DLD1 (cell line): ENCODE results near the gene TP63.

Experiments used
- in situ Hi-C: cut with HindIII; loops from 2 replicates; pipeline ENCODE4 v1.10.0; 2017; ENCODE audit warnings: low sequenced_read_pairs

TP63 gene

DNA sequence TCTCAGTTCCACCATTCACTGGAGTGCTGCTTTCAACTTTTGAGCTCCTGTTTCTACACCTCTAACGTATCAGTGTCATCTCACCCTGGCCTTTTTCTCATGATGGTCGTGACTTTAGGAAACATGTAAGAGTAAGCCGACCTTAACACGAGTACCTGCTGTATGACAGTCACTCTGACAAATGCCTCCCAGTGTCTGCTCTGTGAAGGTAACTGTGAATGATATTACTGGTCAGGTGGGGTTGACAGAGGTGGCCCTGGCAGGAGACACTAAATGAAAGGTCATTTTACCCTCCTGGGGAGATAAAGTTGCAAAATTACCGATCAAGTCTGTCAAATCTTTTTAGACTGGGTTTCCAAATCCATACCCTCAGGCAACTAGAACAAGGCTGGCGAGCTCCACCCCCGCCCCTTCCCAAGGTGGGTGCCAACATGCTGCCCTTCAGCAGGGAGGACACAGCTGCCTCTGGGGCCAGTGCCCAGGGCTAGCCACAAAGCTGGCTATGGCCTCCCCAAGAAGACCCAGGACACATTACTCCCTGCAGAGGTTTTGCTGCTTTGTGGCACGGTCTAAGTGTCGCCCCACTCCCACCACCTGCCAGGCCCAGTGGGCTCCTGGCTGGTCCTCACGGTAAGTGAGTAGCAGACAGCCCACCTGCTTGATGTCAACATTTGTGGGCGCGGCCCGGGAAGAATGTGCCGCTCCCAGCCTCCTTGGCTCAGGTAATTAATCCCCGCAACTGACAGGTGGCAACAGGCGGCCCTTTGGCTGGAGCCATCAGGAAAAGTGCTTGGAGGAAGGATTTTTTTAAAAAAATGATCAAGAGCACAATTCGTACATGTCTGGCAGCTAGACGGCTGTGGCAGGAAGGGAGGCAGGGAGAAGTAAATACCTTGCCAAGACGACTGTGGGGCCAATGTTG is 211.8 kb downstream of the TP63 start:
- in situ Hi-C loops: no loop called here

- in situ Hi-C loops: no loop called here
Measured at GRCh38 chr3:189845069-189845468, 213.9 kb downstream of the TP63 start.

DNA sequence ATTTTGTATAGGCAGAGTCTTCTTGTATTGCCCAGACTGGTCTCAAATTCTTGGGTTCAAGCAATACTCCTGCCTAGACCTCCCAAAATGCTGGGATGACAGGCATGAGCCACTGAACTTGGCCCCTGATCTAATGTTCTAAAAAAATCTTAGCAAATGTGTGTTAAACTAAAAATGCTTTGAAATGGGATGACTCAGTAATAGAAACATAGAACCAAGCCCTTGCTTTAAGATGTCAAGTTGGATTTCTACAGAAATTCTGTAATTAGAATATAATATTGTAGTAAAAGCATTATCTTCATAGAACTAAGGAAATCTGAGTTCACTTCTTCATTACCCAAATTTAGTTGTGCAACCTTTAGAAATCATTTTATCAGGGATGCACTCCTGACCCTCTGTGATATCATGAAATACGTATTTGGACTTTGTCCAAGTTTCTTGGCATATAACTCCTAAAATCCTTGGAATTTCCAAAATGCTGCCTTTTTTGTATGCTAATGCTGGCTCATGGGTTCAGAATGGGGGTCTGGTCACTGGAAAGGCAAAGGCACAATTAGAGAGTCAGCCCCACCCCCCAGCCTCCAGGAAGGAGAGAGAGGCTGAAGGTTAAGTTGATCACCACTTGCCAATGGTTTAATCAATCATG is 217.3 kb downstream of the TP63 start:
- in situ Hi-C loops: no loop called here

DNA sequence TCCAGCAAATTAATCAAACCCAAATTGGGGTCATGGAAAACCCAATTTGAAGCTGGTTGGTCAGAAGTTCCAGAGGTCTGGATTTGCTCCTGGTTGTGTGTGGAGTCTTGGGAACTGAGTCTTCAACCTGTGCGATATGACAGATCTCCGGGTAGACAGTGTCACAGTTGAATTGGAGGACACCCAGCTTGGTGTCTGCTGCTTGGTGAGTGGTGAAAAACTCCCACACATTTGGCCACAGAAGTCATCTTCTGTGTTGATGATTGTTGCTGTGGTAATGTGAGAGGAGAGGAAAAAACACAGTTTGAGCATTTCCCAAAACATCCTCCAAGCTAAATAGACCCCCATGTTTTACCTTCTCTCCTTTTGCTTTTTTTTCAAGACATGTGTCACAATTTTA is 218.1 kb downstream of the TP63 start:
- in situ Hi-C loops: no loop called here

DNA sequence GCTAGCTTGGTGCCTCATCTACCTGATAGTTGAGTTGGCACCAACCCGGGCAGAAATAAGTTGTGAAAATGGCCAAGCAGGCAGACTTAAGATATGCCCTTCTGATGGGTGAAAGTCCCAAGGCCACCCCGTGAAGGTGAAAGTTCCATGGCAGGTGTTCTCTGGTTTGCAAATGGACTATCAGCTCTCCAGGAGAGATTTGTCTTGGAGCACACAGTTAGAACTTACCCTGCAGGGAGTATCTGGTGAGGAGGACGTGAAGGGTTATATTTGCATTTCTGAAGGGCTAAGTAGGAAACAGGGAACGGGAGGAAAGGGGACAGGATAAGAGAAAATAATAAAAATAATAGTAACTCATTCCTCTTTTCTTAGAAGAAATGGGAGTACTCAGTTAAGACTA is 220.5 kb downstream of the TP63 start:
- in situ Hi-C loops: no loop called here

GRCh38 chr3:189853906-189854305 is 222.7 kb downstream of the TP63 start:
- in situ Hi-C loops: no loop called here

- in situ Hi-C loops: no loop called here
Measured at GRCh38 chr3:189860296-189860695, 229.1 kb downstream of the TP63 start.

DNA sequence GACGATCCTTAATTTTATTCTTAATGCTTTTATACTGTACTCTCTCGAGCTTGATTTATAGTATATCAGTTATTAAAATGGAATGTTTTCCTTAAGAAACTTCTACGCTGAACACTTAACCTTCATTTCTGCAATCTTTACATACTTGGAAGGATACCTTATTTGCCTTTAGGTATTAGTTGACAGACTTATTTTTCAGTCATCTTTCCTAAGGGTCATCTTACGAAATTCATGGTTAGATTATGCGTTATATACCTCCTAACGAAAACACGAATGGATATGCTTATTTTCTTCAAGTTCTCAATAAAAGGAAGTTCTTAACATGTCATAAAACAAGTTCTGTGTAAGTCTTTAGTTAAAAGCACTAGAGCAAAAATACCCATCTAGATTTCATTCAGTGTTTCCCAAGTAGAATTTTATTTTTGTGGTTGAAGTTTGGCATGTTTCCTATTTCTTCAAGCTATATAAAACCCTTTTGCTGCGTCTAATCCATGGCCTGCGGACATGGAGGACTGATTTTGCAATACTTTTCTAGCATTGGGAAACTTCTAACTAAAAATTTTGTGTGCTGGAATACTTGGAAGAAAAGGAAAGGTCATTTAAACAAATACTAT is 231.3 kb downstream of the TP63 start:
- in situ Hi-C loops: no loop called here

- in situ Hi-C loops: no loop called here
Measured at GRCh38 chr3:189863031-189863430, 231.8 kb downstream of the TP63 start.

DNA sequence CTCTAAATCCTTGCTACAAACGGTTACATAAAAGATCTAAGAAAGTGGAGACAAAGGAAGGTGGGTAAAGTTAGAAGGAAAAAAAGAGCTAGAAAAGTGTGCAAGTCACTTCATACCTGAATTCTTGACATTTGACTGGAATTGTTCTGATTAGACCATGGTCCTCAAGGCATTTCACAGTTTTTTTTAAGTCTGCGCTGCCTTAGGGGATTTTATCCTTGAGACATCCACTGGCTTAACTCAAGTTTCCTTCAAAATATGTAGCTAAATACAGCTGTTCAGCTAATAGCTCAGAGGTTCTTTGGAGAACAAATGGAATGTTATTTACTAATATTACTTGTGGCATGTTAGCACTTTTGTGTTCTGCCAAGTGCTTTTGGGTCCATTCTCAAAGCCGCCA is 236.9 kb downstream of the TP63 start:
- in situ Hi-C loops: no loop called here

- in situ Hi-C loops: no loop called here
Measured at GRCh38 chr3:189869165-189869564, 238.0 kb downstream of the TP63 start.

DNA sequence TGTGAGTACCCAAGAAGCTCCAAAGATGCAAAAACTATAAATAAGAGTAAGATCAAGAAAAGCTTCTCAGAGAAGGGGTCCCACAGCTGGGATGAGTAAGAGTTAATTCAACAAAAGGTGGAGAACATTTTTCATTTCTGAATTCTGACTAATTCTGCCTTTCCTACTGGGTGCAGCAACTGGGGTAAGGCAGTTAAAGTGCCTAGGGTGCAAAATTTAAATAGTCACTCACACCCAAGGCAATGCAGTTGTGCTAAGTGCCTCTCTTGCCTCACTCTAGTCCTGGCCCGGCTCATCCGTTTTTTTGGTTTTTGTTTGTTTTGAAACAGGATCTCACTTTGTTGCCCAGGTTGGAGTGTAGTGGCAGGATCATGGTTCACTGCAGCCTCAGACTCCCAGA is 240.2 kb downstream of the TP63 start:
- in situ Hi-C loops: no loop called here

DNA sequence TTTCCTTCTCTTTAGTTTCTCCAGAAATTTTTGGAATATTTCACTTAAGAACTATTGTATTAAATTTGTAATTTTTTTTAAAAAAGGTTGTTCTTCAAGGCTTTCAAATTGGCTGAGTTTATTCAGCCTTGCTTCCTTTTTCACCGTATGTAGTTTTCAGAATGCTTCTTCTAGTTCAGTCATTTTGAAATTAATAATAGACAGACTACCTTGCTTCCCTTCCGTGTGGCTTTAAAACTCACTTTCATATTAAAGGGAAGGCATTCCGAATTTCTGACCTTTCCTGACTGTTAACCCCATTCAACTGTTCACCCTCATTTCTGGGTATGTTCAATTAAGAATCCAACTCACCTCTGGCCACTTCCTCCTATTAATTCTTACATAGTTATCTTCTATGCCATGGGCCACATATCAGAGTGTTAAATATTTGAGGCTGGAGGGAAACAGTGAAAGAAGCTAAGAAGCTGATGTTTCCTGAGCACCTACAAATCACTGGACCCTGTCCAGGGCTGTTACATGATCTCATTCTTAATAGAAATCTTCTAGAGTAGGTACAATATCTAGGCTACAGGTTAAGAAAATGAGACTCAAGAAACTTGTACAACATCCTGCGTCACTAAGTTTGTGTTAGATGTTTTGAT is 252.0 kb downstream of the TP63 start:
- in situ Hi-C loops: no loop called here

DNA sequence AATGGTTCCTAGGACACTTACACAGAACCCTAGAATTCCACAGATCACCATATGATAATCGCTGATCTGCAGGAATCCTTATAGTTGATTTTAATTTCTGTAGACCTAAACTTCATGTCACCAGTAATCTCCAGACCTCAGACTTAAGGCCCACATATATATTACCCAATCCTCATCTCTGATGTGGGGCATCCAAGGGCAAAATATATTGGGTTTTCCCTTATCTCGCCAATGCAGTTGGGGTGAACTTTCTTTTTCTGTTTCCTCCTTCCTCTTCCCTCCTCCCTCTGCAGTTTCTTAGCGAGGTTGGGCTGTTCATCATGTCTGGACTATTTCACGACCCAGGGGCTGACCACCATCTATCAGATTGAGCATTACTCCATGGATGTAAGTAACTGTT is 259.3 kb downstream of the TP63 start:
- in situ Hi-C loops: no loop called here

DNA sequence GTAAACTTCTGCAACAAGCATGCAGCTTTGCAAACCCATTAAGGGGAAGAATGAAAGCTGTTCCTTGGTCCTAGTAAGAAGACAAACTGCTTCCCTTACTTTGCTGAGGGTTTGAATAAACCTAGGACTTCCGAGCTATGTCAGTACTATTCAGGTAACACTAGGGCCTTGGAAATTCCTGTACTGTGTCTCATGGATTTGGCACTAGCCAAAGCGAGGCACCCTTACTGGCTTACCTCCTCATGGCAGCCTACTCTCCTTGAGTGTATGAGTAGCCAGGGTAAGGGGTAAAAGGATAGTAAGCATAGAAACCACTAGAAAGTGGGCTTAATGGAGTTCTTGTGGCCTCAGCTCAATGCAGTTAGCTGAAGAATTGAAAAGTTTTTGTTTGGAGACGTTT is 265.3 kb downstream of the TP63 start:
- in situ Hi-C loops: no loop called here

- in situ Hi-C loops: no loop called here
Measured at GRCh38 chr3:189897406-189897805, 266.2 kb downstream of the TP63 start.

DNA sequence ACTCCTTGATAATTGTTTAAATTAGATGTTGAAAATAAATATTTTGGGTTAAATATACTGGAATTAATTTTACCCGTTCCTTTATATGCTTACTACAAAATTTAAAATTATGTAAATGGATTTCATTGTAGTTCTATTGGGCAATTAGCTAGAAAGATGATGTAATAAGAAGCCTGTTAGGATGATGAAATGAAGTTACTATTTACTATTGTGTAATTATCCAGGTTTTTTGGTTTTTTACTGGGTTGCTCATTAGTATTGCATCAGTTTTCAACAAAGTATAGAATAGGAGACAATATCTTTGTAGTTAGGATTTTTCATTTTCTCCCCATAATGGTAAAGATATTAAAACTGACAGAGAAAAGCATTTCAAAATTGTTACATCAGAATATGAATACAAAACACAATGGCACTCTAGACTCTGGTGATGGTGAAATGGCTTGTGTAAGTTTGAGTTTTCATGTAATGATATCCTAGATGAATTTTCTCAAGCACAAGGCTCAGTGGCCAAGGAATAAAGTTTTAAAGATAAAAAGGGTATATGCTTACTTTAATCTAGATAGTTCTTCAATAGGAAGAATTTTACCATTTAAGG is 267.5 kb downstream of the TP63 start:
- in situ Hi-C loops: no loop called here

DNA sequence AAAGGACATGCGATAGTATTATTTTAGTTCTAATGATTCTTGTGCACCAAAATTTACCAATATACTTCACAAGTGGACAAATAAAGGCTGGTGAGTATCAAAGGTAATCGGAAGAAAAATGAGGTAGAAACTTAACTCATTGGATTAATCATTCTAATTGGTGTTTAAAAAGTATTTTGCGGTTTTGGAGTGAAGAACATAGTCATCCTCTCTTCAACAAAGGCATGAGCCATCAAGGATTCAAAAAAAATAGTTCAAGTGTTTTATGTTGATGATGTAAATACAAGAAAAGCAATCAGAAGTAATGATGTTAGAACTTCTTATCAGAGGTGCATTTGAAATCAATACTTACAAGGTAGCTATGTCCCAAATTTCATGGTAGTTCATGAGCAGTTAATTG is 268.0 kb downstream of the TP63 start:
- in situ Hi-C loops: no loop called here

DNA sequence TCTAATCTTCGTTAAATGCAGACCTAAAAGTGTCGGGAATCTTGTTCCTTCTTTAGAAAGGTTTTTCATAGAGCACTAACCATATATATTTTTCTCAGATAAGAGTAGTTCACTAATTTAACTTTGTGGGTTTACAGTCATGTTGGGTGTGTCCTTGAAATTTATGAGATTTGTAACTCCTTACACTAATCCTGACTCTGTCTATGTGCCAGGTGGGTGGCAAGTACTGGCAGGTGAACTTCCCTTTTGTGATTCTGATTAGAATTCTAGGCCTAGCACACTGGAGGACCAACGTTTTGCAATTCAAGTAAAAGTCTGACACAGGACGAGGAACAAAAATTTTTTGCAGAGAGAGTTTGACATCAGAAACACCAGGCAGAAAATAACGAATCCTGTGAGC is 269.4 kb downstream of the TP63 start:
- in situ Hi-C loops: no loop called here

- in situ Hi-C loops: no loop called here
Measured at GRCh38 chr3:189901481-189901880, 270.3 kb downstream of the TP63 start.
